ENCODE results near the gene PRKAG2.
"Not testable (repeated sequence)": the region's sequence is repeated elsewhere in the genome, so short reads cannot be mapped to it uniquely, and the experiment has no call there.

The PRKAG2 gene

DNA sequence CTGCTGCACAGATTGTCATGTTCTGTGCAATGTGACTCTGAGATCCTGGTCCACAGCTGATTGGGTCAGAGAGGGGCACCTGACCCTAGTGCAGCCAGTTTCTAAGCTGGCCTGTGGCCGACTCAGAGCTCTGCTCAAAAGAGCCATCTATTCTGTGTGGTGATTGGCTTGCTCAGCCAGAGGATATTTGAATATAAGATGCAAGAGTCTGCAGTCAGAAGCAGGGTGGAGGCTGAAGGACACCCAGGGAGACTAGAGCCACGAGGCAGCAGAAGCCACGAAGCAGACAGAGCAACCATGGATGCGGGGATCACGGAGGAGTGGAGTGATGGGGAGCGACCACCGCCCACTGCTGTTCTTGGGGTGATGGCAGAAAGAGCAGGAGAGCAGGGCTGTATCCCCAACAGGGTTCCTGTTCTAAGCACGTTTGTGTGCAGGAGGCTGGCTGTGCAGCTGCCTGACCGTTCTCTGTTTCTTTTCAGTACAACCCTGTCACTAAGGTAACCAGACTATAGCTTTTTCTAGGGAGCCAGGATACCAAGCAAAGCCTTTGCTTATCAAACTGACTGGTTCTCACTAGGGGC, 337.7 kb downstream of the PRKAG2 start:
- no peaks in the 10 kb centered on the region for H3K9me3 ChIP-seq (ENCODE audit: control insufficient read depth, low read length)
- H3K27me3 ChIP-seq (ENCODE audit: control insufficient read depth, insufficient read depth, low read length): no peaks in the 10 kb centered on the region
- H3K4me3 ChIP-seq (ENCODE audit: low read depth, low read length): no peak overlapping the region
- no peak overlapping the region for H3K4me2 ChIP-seq (ENCODE audit: low read length)
- H3K4me1 ChIP-seq: no peaks in the 10 kb centered on the region
- H3K9ac ChIP-seq: no peak overlapping the region
- TF ChIP-seq, protein P1, sequence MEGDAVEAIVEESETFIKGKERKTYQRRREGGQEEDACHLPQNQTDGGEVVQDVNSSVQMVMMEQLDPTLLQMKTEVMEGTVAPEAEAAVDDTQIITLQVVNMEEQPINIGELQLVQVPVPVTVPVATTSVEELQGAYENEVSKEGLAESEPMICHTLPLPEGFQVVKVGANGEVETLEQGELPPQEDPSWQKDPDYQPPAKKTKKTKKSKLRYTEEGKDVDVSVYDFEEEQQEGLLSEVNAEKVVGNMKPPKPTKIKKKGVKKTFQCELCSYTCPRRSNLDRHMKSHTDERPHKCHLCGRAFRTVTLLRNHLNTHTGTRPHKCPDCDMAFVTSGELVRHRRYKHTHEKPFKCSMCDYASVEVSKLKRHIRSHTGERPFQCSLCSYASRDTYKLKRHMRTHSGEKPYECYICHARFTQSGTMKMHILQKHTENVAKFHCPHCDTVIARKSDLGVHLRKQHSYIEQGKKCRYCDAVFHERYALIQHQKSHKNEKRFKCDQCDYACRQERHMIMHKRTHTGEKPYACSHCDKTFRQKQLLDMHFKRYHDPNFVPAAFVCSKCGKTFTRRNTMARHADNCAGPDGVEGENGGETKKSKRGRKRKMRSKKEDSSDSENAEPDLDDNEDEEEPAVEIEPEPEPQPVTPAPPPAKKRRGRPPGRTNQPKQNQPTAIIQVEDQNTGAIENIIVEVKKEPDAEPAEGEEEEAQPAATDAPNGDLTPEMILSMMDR (IDR thresholded peaks at IDR 0.05): no peak
- no peak overlapping the region for H2AFZ ChIP-seq
- no peaks in the 10 kb centered on the region for H3K36me3 ChIP-seq (ENCODE audit: control insufficient read depth, insufficient read depth, low read length)
- no peak overlapping the region for H3K27ac ChIP-seq
- H3K79me2 ChIP-seq: no peaks in the 10 kb centered on the region

DNA sequence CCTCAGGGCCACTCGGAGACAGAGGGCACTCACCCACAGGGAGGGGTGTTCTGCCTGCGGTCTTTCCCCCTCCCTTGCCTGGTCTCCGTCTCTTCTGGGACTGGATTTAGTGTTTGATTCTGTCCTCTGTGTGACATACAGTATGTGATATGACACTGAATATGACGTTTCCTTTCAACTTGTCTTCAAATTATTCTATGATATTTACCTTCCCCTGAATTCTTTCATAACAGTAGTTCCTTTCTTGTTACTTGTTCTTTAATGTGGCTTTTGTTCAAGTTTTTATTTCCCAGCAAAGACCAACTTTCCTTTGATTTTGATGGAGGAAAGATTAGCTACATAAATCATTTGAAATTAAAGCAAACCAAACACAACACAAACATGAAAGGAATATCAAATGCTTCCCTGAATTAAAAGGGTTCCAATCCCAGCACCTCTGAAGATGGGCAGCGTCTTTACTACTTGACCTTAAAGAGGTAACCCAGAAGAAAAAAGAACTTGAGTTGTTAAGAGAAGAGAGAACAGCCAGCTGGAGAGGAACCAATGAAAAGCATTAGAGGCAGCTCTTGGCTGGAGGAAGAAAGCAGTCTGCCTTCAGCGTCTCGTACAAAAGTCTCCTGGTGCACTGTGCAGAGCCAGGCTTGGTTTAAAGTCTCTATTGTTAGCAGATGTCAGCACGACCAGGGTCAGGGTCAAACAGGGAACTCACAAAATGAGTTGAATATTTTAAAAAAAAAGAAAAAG, 338.9 kb downstream of the PRKAG2 start:
- Histone ChIP-seq H3K27me3 (ENCODE audit: control insufficient read depth, insufficient read depth, low read length) (no peaks in the 10 kb centered on the region), H3K4me3 (ENCODE audit: low read depth, low read length) (no peak overlapping the region), H3K4me1 (no peaks in the 10 kb centered on the region), H3K9me3 (ENCODE audit: control insufficient read depth, low read length) (no peaks in the 10 kb centered on the region), H3K27ac (no peak overlapping the region), H3K4me2 (ENCODE audit: low read length) (no peak overlapping the region), H3K9ac (no peak overlapping the region), H3K36me3 (ENCODE audit: control insufficient read depth, insufficient read depth, low read length) (no peaks in the 10 kb centered on the region), H2AFZ (peak overlapping the region; percentile 19), H3K79me2 (no peaks in the 10 kb centered on the region)
- TF ChIP-seq, protein P1 (IDR thresholded peaks at IDR 0.05): no peak

DNA sequence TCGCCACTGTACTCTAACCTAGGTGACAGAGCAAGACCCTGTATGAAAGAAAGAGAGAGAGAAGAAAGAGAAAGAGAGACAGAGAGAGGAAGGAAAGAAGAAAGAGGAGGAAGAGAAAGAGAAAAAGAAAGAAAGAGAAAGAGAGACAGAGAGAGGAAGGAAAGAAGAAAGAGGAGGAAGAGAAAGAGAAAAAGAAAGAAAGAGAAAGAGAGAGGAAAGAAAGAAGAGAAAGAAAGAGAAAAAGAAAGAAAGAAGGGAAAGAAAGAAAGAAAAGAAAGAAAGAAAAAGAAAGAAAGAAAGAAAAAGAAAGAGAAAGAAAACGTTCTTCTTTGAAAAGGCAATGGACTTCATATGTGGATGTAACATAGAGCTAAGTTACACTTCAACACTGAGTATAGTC, 340.7 kb downstream of the PRKAG2 start:
- not testable (repeated sequence) for H3K9ac ChIP-seq; H2AFZ ChIP-seq; H3K36me3 ChIP-seq (ENCODE audit: control insufficient read depth, insufficient read depth, low read length); H3K4me2 ChIP-seq (ENCODE audit: low read length); H3K27ac ChIP-seq; H3K9me3 ChIP-seq (ENCODE audit: control insufficient read depth, low read length); H3K79me2 ChIP-seq; H3K4me3 ChIP-seq (ENCODE audit: low read depth, low read length); H3K27me3 ChIP-seq (ENCODE audit: control insufficient read depth, insufficient read depth, low read length); H3K4me1 ChIP-seq

DNA sequence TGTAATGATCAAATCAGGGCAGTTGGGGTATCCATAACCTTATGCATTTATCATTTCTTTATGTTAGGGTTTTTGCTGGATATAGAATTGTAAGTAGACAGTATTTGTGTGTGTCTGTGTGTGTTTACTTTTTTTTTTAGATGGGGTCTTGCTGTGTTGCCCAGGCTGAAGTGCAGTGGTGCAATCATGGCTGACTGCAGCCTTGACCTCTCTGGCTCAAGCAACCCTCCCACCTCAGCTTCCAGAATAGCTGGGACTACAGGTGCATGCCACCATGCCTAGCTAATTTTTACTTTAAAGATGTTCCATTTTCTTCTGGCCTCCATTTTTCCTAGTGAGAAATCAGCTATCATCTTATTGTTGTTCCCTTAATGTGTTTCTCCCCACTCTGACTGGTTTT, 347.1 kb downstream of the PRKAG2 start:
- Histone ChIP-seq H2AFZ (no peak overlapping the region), H3K9ac (no peak overlapping the region), H3K9me3 (ENCODE audit: control insufficient read depth, low read length) (no peaks in the 10 kb centered on the region), H3K4me1 (no peaks in the 10 kb centered on the region), H3K4me2 (ENCODE audit: low read length) (no peak overlapping the region), H3K79me2 (no peaks in the 10 kb centered on the region), H3K36me3 (ENCODE audit: control insufficient read depth, insufficient read depth, low read length) (no peaks in the 10 kb centered on the region), H3K27ac (no peak overlapping the region), H3K27me3 (ENCODE audit: control insufficient read depth, insufficient read depth, low read length) (no peaks in the 10 kb centered on the region), H3K4me3 (ENCODE audit: low read depth, low read length) (no peak overlapping the region)
- TF ChIP-seq, protein P1 (IDR thresholded peaks at IDR 0.05): no peak

DNA sequence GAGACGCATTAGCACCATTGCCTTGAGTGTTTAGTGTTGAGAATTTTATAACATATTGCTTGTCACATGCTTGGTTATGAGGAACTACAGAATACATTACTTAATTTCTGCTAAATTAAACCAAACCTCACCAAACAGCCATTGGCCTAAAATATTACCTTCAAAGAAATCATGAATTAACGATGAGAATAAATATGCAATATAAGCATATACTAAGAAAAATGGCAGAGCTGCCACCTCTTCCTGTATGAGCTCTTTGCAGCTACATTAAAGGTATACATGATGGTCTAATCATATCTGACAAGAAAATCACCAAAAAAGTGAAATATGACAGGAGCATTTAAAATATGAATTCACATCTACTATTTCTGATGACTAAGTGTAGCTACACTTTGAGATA, 352.1 kb downstream of the PRKAG2 start:
- H3K36me3 ChIP-seq (ENCODE audit: control insufficient read depth, insufficient read depth, low read length): no peaks in the 10 kb centered on the region
- H3K4me3 ChIP-seq (ENCODE audit: low read depth, low read length): no peak overlapping the region
- H3K4me1 ChIP-seq: no peaks in the 10 kb centered on the region
- H2AFZ ChIP-seq: no peak overlapping the region
- no peak overlapping the region for H3K9ac ChIP-seq
- no peaks in the 10 kb centered on the region for H3K9me3 ChIP-seq (ENCODE audit: control insufficient read depth, low read length)
- H3K27ac ChIP-seq: no peak overlapping the region
- TF ChIP-seq, protein P1 (IDR thresholded peaks at IDR 0.05): no peak
- H3K79me2 ChIP-seq: no peaks in the 10 kb centered on the region
- no peaks in the 10 kb centered on the region for H3K27me3 ChIP-seq (ENCODE audit: control insufficient read depth, insufficient read depth, low read length)
- H3K4me2 ChIP-seq (ENCODE audit: low read length): no peak overlapping the region
